GM06990 (cell line): ENCODE results near the gene RPS6KC1.
"Not testable (repeated sequence)": the region's sequence is repeated elsewhere in the genome, so short reads cannot be mapped to it uniquely, and the experiment has no call there.

Experiments used
- DNase-seq: peaks from one replicate; pipeline ENCODE4 v3.0.0-alpha.2; 2011; ENCODE audit not compliant: insufficient read length; ENCODE audit errors: extremely low read depth
- H3K27me3 ChIP-seq: replicated peaks from 2 replicates; pipeline ENCODE4 v1.6.0; 2011; ENCODE audit warnings: low read length; ENCODE audit not compliant: control insufficient read depth, insufficient read depth
- H3K36me3 ChIP-seq: 2 replicates; pipeline ENCODE4 v1.5.1; 2011; ENCODE audit warnings: low read length; ENCODE audit not compliant: control insufficient read depth, insufficient read depth
- H3K4me3 ChIP-seq: replicated peaks from 2 replicates; pipeline ENCODE4 v1.5.1; 2011; ENCODE audit warnings: low read depth, mild to moderate bottlenecking, control low read depth, low read length
- TF ChIP-seq, protein P1 (sequence below): IDR thresholded peaks from 2 replicates; pipeline ENCODE4 v1.5.1; 2011; ENCODE audit warnings: low read length, control low read depth, mild to moderate bottlenecking, inconsistent platforms; ENCODE audit not compliant: insufficient read depth, poor library complexity, severe bottlenecking

RPS6KC1 gene

DNA sequence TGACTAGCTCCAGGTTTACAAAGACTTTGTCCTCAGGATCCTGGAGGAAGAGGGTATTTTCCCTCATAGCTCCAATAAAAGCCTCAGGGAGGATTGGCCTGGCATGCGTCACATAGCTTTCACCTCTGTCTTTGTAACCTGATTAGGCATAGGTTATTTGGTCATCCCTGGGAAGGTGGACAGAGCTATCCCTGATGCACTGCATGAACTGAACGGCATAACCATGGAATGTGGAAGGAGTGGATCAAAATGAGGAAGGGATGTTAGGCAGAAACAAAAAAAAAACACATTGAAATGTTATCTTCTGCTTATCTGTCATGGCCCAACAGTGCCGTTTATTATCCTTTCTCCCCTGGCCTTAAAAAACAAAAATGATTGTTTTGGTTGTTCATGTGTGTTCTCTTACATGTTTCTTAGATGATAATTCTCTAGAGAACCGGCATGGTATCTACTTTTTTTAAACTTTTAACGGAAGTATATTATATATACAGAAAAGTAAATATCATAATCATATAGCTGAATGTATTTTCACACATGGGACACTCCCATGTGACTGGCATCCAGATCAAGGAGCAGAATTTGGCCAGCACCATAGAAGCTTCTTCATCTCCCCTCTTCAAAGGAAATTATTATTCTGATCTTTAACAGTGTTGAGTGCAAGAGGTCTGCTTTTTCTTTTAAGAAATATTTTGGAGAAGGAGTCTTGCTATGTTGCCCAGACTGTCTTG, 85.3 kb downstream of the RPS6KC1 start:
- no peak overlapping the region for H3K4me3 ChIP-seq
- TF ChIP-seq, protein P1, sequence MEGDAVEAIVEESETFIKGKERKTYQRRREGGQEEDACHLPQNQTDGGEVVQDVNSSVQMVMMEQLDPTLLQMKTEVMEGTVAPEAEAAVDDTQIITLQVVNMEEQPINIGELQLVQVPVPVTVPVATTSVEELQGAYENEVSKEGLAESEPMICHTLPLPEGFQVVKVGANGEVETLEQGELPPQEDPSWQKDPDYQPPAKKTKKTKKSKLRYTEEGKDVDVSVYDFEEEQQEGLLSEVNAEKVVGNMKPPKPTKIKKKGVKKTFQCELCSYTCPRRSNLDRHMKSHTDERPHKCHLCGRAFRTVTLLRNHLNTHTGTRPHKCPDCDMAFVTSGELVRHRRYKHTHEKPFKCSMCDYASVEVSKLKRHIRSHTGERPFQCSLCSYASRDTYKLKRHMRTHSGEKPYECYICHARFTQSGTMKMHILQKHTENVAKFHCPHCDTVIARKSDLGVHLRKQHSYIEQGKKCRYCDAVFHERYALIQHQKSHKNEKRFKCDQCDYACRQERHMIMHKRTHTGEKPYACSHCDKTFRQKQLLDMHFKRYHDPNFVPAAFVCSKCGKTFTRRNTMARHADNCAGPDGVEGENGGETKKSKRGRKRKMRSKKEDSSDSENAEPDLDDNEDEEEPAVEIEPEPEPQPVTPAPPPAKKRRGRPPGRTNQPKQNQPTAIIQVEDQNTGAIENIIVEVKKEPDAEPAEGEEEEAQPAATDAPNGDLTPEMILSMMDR, result no peak
- no peaks in the 10 kb centered on the region for H3K36me3 ChIP-seq
- no peak for DNase-seq
- no peaks in the 10 kb centered on the region for H3K27me3 ChIP-seq

DNA sequence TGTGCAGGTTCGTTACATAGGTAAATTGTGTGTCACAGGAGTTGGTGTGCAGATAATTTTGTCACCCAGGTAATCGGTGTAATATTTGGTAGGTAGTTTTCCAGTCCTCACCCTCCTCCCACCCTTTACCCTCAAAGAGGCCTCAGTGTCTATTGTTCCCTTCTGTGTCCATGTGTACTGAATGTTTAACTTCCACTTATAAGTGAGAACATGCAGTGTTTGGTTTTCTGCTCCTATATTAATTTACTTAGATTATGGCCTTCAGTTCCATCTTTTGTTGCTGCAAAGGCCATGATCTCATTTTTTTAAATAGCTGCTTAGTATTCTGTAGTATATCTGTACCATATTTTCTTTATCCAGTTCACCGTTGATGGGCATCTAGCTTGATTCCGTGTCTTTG, 87.3 kb downstream of the RPS6KC1 start:
- TF ChIP-seq, protein P1, result no peak
- Histone ChIP-seq H3K4me3 (no peak overlapping the region), H3K36me3 (no peaks in the 10 kb centered on the region), H3K27me3 (no peaks in the 10 kb centered on the region)
- DNase-seq, result no peak

DNA sequence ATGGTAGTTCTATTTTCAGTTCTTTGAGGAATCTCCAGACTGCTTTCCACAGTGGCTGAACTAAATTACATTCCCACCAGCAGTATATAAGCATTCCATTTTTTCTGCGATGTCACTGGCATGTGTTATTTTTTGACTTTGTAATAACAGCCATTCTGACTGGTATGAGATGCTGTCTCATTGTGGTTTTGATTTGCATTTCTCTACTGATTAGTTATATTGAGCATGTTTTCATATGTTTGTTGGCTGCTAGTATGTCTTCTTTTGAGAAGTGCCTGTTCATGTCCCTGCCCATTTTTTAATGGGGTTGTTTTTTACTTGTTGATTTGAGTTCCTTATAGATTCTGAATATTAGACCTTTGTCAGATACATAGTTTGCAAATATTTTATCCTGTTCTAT, 87.9 kb downstream of the RPS6KC1 start:
- TF ChIP-seq, protein P1, result no peak
- Histone ChIP-seq H3K4me3 (no peak overlapping the region), H3K36me3 (no peaks in the 10 kb centered on the region), H3K27me3 (no peaks in the 10 kb centered on the region)
- DNase-seq, result no peak

DNA sequence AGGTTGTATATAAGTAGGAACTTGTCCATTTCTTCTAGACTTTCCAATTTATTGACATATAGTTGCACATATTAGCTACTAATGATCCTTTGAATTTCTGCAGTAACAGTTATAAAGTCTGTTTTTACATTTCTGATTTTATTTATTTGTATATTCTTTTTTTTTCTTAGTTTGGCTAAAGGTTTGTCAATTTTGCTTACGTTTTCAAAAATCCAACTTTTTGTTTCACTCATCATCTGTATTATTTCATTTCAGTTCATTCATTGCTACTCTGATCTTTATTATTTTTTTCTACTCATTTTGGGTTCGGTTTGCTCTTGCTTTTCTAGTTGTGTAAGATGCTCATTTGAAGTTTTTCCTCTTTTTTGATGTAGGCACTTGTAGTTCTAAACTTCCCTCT, 97.9 kb downstream of the RPS6KC1 start:
- H3K4me3 ChIP-seq, result no peak overlapping the region
- H3K36me3 ChIP-seq, result no peaks in the 10 kb centered on the region
- DNase-seq, result no peak
- H3K27me3 ChIP-seq, result no peaks in the 10 kb centered on the region
- TF ChIP-seq, protein P1, result no peak

DNA sequence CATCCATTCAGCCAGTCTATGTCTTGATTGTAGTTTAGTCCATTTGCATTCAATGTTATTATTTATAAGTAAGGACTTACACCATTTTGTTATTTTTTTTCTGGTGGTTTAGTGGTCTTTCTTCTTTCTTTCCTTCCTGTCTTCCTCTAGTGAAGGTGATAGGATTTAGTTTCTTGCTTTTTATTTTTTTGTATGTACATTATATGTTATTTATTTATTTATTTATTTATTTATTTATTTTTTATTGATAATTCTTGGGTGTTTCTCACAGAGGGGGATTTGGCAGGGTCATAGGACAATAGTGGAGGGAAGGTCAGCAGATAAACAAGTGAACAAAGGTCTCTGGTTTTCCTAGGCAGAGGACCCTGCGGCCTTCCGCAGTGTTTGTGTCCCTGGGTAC, 99.0 kb downstream of the RPS6KC1 start:
- not testable (repeated sequence) for DNase-seq, H3K27me3 ChIP-seq, H3K36me3 ChIP-seq

DNA sequence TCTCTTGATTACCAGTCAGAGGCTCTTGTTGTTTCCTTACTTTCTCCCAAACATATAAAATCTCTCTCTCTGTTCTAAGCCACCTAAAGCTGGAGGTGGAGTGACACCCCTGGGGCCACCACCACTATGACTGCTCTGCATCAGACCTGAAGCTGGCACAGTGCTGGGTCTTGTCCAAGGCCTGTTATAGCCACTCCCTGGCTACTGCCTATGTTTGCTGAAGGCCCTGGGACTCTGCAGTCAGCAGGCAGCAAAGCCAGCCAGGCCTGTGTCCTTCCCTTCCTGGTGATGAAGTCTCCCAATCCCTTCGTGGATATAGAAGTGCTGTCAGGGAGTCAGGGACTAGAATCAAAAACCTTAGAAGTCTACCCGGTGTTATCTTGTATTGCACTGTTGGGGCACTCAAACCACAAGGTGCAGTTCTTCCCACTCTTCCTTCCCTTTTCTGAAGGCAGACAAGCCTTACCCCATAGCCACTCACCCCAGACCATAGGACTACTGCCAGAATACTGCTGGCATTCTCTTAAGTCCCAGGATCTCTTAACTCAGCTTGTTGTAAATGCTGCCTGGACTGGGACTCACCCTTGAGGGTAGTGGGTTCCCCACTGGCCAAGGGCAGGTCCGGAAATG, 103.1 kb downstream of the RPS6KC1 start:
- DNase-seq, result no peak

More for the DNA sequence above, 99.0 kb downstream of the RPS6KC1 start:
- not testable (repeated sequence) for H3K4me3 ChIP-seq

More for the DNA sequence above, 103.1 kb downstream of the RPS6KC1 start:
- Histone ChIP-seq H3K4me3 (no peak overlapping the region), H3K27me3 (no peaks in the 10 kb centered on the region), H3K36me3 (no peaks in the 10 kb centered on the region)
- TF ChIP-seq, protein P1, result no peak
